GM19395 (cell line): ENCODE measurements around the gene RPL13.

Experiments used
- ATAC-seq: cut with Tn5 transposase; IDR thresholded peaks from one replicate; pipeline ENCODE4 v1.9.1; 2021; ENCODE audit warnings: mild to moderate bottlenecking, moderate library complexity; ENCODE audit not compliant: unreplicated experiment

Gene RPL13

GRCh38 chr16:89596061-89596689 is 35.7 kb downstream of the RPL13 start:
- no peak for ATAC-seq

DNA sequence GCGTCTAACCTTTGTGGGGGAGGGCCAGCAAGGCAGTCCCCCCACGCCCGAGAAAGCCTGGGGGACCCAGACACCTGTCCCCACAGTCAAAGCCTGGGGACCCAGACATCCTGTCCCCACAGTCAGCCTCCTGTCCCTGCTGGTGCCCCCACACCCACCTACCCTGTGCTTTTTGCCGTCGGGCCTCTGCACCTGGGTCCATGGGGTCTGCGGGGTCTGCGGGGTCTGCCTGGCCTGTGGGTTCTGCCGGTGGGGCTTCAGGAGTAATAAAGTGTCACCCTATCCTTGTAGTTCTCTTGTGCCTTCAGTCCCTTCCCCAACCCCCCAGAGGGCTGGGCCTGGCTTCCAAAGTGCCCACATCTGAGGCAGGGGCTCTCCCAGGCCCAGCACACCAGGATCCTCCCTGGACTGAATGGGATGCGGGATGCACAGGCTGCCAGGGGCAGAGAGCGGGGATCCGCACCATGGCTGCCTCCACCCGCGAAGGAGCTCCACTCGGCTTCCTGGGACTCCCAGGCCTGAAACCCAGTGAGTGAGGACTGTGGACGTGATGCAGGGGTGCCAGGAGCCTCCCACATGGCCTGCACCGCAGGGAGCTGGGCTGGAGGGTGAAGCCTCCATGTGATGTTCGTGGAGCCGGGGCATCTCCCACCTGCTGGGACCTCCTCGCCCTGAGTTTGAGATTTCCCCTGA is 36.6 kb downstream of the RPL13 start:
- no peak for ATAC-seq

- no peak for ATAC-seq
Measured at GRCh38 chr16:89598199-89598598, 37.7 kb downstream of the RPL13 start.

DNA sequence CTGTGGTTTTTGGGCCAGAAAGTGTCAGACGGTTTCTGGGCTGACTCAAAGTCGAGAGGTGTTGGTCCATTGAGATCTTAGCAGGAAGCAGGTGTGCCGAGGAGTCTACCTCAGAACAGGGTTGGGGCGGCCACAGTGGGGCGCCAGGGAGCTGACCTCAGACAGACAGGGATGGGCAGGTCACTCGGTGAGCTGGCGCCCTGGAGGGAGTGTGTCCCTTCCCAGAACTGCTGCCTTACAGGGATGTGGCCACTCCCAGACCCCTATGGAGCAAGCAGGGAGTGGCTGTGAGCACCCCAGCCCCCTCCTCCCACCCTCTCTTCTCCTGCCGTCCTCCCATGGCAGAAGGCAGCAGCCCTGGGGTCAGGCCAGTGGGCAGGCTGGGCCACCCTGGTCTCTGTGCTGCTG is 39.0 kb downstream of the RPL13 start:
- ATAC-seq: no peak

GRCh38 chr16:89599902-89600301 is 39.4 kb downstream of the RPL13 start:
- ATAC-seq: no peak

DNA sequence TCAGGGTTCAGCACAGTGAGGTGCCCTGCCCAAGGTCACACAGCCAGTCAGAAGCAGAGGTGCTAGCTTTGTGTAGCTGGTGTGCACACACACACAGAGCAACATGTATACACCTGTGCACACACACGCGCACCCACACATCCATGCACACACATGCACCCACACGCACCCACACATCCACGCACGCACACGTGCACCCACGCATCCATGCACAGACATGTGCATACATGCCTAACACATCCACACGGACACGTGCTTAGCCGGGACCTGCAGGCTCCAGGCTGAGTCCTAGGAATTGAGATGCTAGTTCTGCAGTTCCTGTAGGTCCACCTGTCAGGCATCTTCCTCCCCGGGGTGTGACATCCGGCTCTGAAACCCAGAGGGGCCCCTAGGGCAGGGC is 39.9 kb downstream of the RPL13 start:
- ATAC-seq: no peak

DNA sequence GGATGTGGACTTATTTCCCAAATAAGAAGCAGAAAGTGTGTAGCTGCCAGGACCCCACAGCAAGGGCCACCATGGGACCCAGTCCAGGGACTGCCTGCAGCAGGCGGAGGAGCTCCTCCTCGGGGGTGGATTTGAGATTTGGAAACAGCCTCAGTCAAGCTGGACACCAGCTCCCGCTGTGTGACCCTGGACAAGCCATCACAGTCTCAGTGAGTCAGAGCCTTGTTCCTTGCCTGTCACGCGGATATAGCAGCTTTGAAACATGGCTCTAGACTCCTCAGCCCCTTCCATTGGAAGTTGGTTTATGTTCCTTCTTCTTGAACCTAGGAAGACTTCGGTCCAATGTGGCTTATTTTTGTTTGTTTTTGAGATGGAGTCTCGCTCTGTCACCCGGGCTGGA is 40.5 kb downstream of the RPL13 start:
- no peak for ATAC-seq

GRCh38 chr16:89601906-89602272 is 41.4 kb downstream of the RPL13 start:
- ATAC-seq: no peak

DNA sequence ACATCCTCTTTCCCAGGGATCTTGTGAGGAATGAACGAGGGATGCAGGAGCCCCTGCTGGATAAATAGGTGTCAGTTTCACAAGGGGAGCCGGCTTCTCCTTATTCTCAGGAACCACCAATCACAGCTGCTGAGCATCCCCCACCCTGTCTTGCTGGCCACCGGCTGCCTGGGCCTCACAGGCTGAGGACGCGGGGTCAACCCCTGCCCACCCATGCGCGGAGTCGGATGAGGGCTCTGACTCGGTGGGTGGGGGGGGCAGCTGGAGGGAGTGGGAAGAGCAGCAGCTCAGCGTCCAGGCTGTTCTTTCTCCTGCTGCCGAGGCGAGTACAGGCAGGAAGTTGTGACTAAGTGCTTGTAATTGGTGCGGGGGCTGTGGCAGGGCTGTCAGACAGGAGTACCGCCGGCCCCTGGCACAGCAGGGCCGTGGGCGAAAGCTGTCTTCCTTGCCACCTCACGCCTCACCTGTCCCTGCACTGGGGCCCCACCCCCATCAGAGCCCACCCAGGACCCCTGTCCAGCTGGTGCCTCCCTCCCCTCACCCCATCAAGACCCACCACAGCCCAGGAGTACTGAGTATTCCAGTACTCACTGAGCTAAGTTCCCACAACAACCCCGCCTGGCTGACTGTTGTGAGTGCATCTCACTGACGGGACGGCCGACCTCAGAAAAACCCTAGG is 41.9 kb downstream of the RPL13 start:
- ATAC-seq: no peak

GRCh38 chr16:89602952-89603590 is 42.6 kb downstream of the RPL13 start:
- ATAC-seq: no peak

DNA sequence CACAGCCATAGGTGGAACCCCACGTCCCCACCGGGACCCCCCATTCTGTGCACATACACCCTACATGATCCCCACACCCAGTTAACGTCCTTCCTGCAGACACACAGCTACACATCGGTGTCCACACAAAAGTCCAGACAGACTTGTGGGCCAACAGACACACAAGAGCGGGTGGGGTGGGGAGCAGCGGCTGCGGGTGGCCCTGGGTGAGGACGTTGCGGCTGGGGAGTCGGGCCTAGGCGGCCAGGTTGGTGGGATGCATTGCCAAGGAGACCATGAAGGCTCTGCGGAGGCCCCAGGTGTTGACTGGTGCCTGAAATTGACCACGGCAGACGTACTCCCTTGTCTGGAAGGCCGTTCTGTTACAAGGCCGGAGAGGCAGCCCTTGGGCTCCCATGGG is 44.3 kb downstream of the RPL13 start:
- no peak for ATAC-seq

- no peak for ATAC-seq
Measured at GRCh38 chr16:89605186-89605970, 44.9 kb downstream of the RPL13 start.

GRCh38 chr16:89606006-89606405 is 45.5 kb downstream of the RPL13 start:
- no peak for ATAC-seq

GRCh38 chr16:89607453-89607852 is 47.0 kb downstream of the RPL13 start:
- no peak for ATAC-seq

GRCh38 chr16:89607937-89608740 is 47.7 kb downstream of the RPL13 start:
- ATAC-seq: no peak

DNA sequence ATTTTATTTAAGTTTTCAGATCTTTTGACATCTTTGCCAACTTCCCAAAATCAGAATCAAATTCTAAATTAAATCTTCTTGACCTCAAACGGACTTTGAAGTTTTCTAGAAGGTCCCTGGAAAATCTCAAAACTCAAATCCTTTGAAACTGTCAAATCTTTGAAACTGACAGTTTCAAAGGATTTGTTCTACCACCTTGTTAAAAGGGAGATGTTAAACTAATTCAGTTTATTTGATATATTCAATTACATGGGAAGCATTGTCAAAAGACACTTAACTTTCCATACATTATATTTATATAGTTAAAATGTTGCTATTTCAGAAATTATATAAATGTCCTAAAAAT is 49.6 kb downstream of the RPL13 start:
- ATAC-seq: no peak

DNA sequence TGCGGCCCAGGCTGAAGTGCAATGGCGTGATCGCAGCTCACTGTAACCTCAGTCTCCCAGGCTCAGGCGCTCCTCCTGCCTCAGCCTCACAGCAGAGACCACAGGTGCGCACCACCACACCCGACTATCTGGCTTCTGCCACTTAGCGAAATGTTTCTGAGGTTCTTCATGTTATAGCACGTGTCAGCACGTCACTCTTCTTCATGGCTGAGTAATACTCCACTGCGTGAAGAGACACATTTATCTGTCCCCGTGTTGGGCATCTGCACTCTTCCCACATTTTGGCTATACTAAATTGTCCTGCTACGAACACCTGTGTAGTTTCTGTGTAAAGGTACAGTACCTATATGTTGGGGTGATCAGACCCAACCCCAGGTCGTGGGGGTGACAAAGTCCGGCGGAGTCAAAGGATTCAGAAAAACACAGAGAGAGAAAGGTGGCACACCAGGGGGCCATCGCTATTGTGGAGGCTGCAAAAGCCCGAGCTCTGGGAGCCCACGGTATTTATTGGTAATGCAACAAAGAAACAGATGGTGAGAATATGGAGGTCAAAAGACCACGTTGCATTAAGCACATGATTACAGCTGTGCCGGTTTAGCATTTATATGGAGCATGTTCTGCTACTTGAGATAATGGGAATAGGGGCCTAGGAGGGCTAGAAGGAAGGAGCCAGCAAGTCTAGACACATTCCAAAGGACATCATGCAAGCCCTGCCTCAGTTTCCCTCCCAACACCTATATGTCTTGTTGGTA is 52.1 kb downstream of the RPL13 start:
- no peak for ATAC-seq

DNA sequence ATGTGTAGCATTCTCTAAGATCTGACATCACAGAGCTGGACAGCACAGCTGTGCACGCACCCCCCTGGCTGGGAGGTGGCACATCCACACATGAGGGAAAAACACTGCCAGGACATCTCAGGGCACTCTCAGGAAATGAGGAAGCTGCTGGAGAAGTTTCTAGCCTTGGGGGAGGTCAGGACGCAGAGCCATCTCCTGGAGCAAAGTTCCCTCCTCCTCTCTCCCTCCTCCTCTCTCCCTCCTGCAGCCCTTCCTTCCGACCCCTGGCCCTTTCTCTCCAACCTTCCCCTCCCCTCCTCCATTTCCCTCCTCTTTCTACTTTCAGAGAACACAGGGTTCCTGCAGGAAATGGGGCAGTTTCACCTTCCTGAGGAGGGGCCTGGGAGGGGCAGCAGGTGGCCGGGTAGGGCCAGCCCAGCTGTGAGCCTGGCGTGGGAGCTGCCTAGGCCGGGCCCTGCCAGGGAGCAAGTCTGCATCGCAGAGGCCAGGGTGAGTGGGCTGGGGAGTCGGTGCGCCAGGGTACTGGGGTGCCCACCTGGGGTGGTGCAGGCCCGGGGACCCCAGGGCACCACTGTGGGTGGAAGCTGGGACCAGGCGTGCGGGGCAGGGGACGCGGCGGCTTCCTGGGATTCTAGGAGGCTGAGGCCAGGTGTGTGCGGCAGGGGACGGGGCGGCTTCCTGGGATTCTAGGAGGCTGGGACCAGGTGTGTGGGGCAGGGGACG is 52.9 kb downstream of the RPL13 start, which contains the start of gene DPEP1:
Gene DPEP1, plus strand, starts transcription at position 412 of the 723 bp plus-strand sequence. CDS start 16,769 bp downstream, outside the sequence.
- no peak for ATAC-seq

DNA sequence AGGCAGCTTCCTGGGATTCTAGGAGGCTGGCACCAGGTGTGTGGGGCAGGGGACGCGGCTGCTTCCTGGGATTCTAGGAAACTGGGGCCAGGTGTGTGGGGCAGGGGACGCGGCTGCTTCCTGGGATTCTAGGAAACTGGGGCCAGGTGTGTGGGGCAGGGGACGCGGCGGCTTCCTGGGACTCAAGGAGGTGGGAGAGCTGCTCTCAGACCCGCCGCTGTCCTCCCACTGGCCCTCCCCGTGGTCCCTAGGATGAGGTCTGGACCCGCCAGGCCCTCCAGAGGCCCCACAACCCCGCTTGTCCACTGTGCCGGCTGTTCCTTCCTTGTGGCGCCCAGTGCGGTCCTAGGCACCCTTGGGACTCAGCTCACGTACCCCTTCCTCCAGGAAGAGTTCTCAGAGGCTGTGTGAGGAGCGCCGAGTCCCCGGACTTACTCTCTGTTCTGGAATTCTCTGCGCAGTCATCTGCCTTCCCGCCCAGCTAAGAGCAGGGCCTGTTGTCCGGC is 53.5 kb downstream of the RPL13 start:
- ATAC-seq: no peak
